Activated naive CD8-positive, alpha-beta T cell treated with anti-CD3 and anti-CD28 coated beads, Interleukin-2, amount 50 U/mL, for 24 hours (primary cell): ENCODE measurements around the gene SPDEF.

Experiments
- ATAC-seq: fragments of 150-1000 bp; cut with Tn5 transposase; one replicate; pipeline ENCODE4 v1.10.0; 2021
- DNase-seq: peaks from one replicate; pipeline ENCODE4 v3.0.0; 2021
- H3K27ac Mint-ChIP-seq: one replicate; pipeline ENCODE4 v1.8.0; 2021; ENCODE audit warnings: mild to moderate bottlenecking, mixed read lengths
- H3K27me3 Mint-ChIP-seq: one replicate; pipeline ENCODE4 v1.8.0; 2021; ENCODE audit warnings: mixed read lengths
- H3K36me3 Mint-ChIP-seq: one replicate; pipeline ENCODE4 v1.8.0; 2021; ENCODE audit warnings: low read depth, mixed read lengths
- H3K4me1 Mint-ChIP-seq: one replicate; pipeline ENCODE4 v1.8.0; 2021; ENCODE audit warnings: mixed read lengths
- H3K4me3 Mint-ChIP-seq: one replicate; pipeline ENCODE4 v1.8.0; 2021; ENCODE audit warnings: mild to moderate bottlenecking, moderate library complexity, mixed read lengths
- H3K9me3 Mint-ChIP-seq: one replicate; pipeline ENCODE4 v1.8.0; 2021; ENCODE audit warnings: mixed read lengths

Gene SPDEF

GRCh38 chr6:34516391-34517324, 39.5 kb downstream of the SPDEF start:
- Mint-ChIP-seq H3K36me3 (no peaks in the 10 kb centered on the region), H3K4me3 (no peak overlapping the region), H3K27me3 (peaks cover 7% of the 10 kb centered on the region), H3K9me3 (no peaks in the 10 kb centered on the region), H3K4me1 (no peaks in the 10 kb centered on the region), H3K27ac (no peak overlapping the region)
- ATAC-seq: no peak
- no peak for DNase-seq

GRCh38 chr6:34515473-34516387, 40.4 kb downstream of the SPDEF start:
- Mint-ChIP-seq H3K27me3 (peaks cover 7% of the 10 kb centered on the region), H3K9me3 (no peaks in the 10 kb centered on the region), H3K36me3 (no peaks in the 10 kb centered on the region), H3K4me3 (no peak overlapping the region), H3K4me1 (no peaks in the 10 kb centered on the region), H3K27ac (no peak overlapping the region)
- no peak for DNase-seq
- ATAC-seq: no peak

- no peak for ATAC-seq
- peak; percentile 16 for DNase-seq
- peaks cover 7% of the 10 kb centered on the region for H3K27me3 Mint-ChIP-seq
- H3K27ac Mint-ChIP-seq: no peak overlapping the region
- H3K4me3 Mint-ChIP-seq: no peak overlapping the region
- H3K36me3 Mint-ChIP-seq: peaks cover 2% of the 10 kb centered on the region
- H3K4me1 Mint-ChIP-seq: no peaks in the 10 kb centered on the region
- H3K9me3 Mint-ChIP-seq: peaks cover 7% of the 10 kb centered on the region
Observed at GRCh38 chr6:34514593-34515472, 41.3 kb downstream of the SPDEF start.

- peaks cover 7% of the 10 kb centered on the region for H3K9me3 Mint-ChIP-seq
Observed at GRCh38 chr6:34514112-34514511, 42.0 kb downstream of the SPDEF start.

GRCh38 chr6:34513646-34514045, 42.5 kb downstream of the SPDEF start:
- peaks cover 7% of the 10 kb centered on the region for H3K27me3 Mint-ChIP-seq
- H3K27ac Mint-ChIP-seq: no peak overlapping the region
- no peak for DNase-seq
- H3K9me3 Mint-ChIP-seq: peaks cover 7% of the 10 kb centered on the region
- H3K4me1 Mint-ChIP-seq: no peaks in the 10 kb centered on the region
- H3K36me3 Mint-ChIP-seq: peaks cover 2% of the 10 kb centered on the region
- H3K4me3 Mint-ChIP-seq: no peak overlapping the region
- no peak for ATAC-seq

More at GRCh38 chr6:34514112-34514511, 42.0 kb downstream of the SPDEF start:
- H3K4me3 Mint-ChIP-seq: no peak overlapping the region
- peaks cover 7% of the 10 kb centered on the region for H3K27me3 Mint-ChIP-seq
- no peak for DNase-seq
- H3K36me3 Mint-ChIP-seq: peaks cover 2% of the 10 kb centered on the region
- ATAC-seq: no peak
- no peak overlapping the region for H3K27ac Mint-ChIP-seq
- no peaks in the 10 kb centered on the region for H3K4me1 Mint-ChIP-seq

GRCh38 chr6:34512738-34513115, 43.4 kb downstream of the SPDEF start:
- H3K27ac Mint-ChIP-seq: no peak overlapping the region
- H3K4me1 Mint-ChIP-seq: no peaks in the 10 kb centered on the region
- DNase-seq (no peak), ATAC-seq (no peak)
- no peak overlapping the region for H3K4me3 Mint-ChIP-seq
- H3K27me3 Mint-ChIP-seq: peaks cover 7% of the 10 kb centered on the region
- peaks cover 7% of the 10 kb centered on the region for H3K9me3 Mint-ChIP-seq
- peaks cover 2% of the 10 kb centered on the region for H3K36me3 Mint-ChIP-seq

GRCh38 chr6:34511915-34512737, 44.0 kb downstream of the SPDEF start:
- Mint-ChIP-seq H3K27me3 (peaks cover 6% of the 10 kb centered on the region), H3K4me3 (no peak overlapping the region), H3K4me1 (no peaks in the 10 kb centered on the region), H3K36me3 (peaks cover 2% of the 10 kb centered on the region), H3K9me3 (peaks cover 7% of the 10 kb centered on the region), H3K27ac (no peak overlapping the region)
- DNase-seq (no peak), ATAC-seq (no peak)

- peaks cover 2% of the 10 kb centered on the region for H3K36me3 Mint-ChIP-seq
- ATAC-seq (no peak), DNase-seq (no peak)
- no peak overlapping the region for H3K27ac Mint-ChIP-seq
- no peaks in the 10 kb centered on the region for H3K4me1 Mint-ChIP-seq
- H3K9me3 Mint-ChIP-seq: peaks cover 7% of the 10 kb centered on the region
- H3K4me3 Mint-ChIP-seq: no peak overlapping the region
- peaks cover 4% of the 10 kb centered on the region for H3K27me3 Mint-ChIP-seq
Observed at GRCh38 chr6:34511214-34511914, 44.8 kb downstream of the SPDEF start.

- peaks cover 4% of the 10 kb centered on the region for H3K27me3 Mint-ChIP-seq
- H3K4me1 Mint-ChIP-seq: no peaks in the 10 kb centered on the region
- DNase-seq: no peak
- no peak overlapping the region for H3K27ac Mint-ChIP-seq
- H3K4me3 Mint-ChIP-seq: no peak overlapping the region
- ATAC-seq: no peak
- peaks cover 2% of the 10 kb centered on the region for H3K36me3 Mint-ChIP-seq
- H3K9me3 Mint-ChIP-seq: peaks cover 7% of the 10 kb centered on the region
Observed at GRCh38 chr6:34510299-34510698, 45.8 kb downstream of the SPDEF start.

GRCh38 chr6:34509782-34510181, 46.3 kb downstream of the SPDEF start:
- Mint-ChIP-seq H3K4me1 (no peaks in the 10 kb centered on the region), H3K27me3 (peaks cover 4% of the 10 kb centered on the region), H3K4me3 (no peak overlapping the region), H3K9me3 (peaks cover 7% of the 10 kb centered on the region), H3K27ac (no peak overlapping the region), H3K36me3 (peaks cover 2% of the 10 kb centered on the region)
- DNase-seq: no peak
- ATAC-seq: no peak

- Mint-ChIP-seq H3K4me3 (no peak overlapping the region), H3K4me1 (no peaks in the 10 kb centered on the region), H3K9me3 (peaks cover 7% of the 10 kb centered on the region), H3K36me3 (peaks cover 2% of the 10 kb centered on the region), H3K27me3 (no peaks in the 10 kb centered on the region), H3K27ac (no peak overlapping the region)
- no peak for DNase-seq
- ATAC-seq: no peak
Observed at GRCh38 chr6:34508425-34508824, 47.7 kb downstream of the SPDEF start.

GRCh38 chr6:34506718-34507117, 49.4 kb downstream of the SPDEF start:
- ATAC-seq: no peak
- H3K27me3 Mint-ChIP-seq: no peaks in the 10 kb centered on the region
- H3K36me3 Mint-ChIP-seq: peaks cover 2% of the 10 kb centered on the region
- H3K9me3 Mint-ChIP-seq: peaks cover 7% of the 10 kb centered on the region
- H3K4me3 Mint-ChIP-seq: no peak overlapping the region
- DNase-seq: no peak
- no peak overlapping the region for H3K27ac Mint-ChIP-seq
- H3K4me1 Mint-ChIP-seq: no peaks in the 10 kb centered on the region

GRCh38 chr6:34497411-34497810, 58.7 kb downstream of the SPDEF start:
- no peaks in the 10 kb centered on the region for H3K9me3 Mint-ChIP-seq
- no peaks in the 10 kb centered on the region for H3K4me1 Mint-ChIP-seq
- ATAC-seq: no peak
- no peaks in the 10 kb centered on the region for H3K36me3 Mint-ChIP-seq
- DNase-seq: no peak
- no peaks in the 10 kb centered on the region for H3K27me3 Mint-ChIP-seq
- no peak overlapping the region for H3K4me3 Mint-ChIP-seq
- H3K27ac Mint-ChIP-seq: no peak overlapping the region
